NCI-H446 treated with DMSO at 0.1 percent for 48 hours (cell line): ENCODE results near the gene EXOSC1.
"Not testable (repeated sequence)": the region's sequence is repeated elsewhere in the genome, so short reads cannot be mapped to it uniquely, and the experiment has no call there.

Experiments
- DNase-seq: peaks from one replicate; lab custom pipeline; 2025; lab: John Stamatoyannopoulos, UW

EXOSC1 gene

DNA sequence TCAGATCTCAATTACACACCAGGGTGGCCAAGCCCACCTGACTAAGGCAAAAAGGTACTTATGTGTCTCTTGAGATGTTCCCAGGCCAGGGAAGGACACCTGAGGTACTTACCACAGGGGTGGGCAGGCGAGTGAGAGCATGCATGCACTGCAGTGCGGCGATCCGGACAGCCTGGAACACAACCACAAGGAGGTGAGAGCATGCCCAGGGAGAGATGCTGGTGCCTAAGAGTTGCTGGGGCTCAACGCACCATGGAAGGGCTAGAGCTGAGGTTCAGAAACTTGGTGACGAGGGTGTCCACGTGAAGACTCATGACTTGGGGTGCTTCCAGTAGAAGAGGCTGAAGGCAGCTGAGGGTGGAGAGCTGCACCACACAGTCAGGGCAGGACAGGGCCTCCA is 13.3 kb upstream of the EXOSC1 start:
- DNase-seq, result no peak

GRCh38 chr10:97456686-97457065 is 10.9 kb upstream of the EXOSC1 start:
- no peak for DNase-seq

DNA sequence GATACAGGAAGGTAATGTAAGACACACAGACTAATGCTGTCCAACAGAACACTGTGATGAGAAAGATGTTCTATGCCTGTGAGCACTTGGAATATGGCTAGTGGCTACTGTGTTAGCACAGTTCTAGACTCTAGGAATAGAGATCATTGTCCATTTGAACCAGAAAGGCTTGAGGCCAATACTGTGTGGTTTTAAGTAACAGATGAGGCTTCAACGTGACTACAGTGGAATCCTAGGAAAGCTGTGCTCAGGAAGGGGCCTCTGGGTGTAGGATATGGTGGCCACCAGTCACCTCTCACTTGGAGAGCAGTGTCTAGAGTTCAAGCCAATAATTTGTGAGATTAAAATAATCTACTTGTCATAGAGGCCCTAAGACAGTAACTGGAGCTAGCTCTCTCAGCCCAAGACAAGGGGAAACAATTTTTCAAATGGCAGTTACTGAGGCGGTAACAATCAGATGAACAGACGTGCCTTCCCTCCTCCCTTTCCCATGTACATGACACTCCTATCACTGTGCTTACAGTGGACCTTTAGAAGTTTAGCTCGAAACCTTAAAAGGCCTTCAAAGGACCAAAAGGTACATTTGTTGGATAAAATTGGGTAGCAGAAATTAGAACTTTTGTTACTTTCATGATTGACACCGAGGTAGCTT is 10.4 kb upstream of the EXOSC1 start:
- DNase-seq, result no peak

DNA sequence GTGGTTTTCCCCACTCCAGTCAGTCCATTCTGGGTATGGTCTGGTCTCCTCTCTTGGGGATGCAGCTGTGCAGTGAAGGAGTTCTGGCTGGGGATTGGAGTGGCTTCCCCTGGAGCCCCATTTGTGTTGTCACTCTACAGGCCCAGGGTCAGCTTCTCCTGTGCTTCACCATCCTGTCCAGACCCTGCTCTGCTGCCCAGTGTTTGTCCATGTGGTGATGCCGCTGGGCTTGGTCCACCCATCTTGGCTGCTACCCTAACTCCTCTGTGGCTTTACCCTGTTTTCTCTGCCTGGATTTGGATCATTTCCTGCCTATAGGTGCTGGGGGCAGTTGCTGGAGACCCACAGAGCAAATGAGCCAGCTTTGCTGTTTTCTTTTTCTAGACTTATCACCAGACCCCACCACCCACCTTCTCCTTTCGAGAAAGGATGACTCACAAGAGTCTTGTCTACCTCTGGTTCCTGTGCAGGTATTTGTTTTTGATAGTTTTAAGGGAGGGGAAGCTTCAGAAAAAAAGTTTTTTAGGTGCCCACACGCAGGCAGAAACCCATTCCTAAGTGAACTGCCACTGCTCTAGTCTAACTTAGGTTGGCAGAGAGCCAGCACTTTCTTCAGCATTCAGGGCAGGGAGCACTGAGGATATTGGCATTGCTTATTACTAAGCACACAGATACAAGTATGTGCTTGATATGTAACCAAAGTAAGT is 8.7 kb upstream of the EXOSC1 start:
- no peak for DNase-seq

- DNase-seq, result no peak
Observed at GRCh38 chr10:97452352-97452751, 6.5 kb upstream of the EXOSC1 start.

- DNase-seq, result no peak
Observed at GRCh38 chr10:97451605-97452004, 5.8 kb upstream of the EXOSC1 start.

- no peak for DNase-seq
Observed at GRCh38 chr10:97450828-97451227, 5.0 kb upstream of the EXOSC1 start.

DNA sequence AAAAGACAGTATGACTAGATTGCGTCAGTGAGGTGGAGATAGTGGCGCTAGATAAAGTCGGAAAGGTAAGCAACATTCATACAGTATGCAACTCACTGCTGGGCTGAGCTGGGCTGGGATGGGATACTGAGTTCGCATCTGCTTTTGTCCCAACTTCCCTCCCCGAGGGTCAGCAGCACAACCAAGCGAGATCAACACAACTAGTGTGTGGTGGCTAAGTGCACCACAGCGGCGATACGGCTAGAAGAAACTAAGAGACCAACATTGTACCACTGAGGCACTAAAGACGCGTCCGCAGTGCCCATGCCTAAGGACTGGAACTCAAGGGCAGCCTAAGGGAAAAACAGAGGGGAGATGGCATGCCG is 467 bp downstream of the EXOSC1 start:
- DNase-seq, result no peak

DNA sequence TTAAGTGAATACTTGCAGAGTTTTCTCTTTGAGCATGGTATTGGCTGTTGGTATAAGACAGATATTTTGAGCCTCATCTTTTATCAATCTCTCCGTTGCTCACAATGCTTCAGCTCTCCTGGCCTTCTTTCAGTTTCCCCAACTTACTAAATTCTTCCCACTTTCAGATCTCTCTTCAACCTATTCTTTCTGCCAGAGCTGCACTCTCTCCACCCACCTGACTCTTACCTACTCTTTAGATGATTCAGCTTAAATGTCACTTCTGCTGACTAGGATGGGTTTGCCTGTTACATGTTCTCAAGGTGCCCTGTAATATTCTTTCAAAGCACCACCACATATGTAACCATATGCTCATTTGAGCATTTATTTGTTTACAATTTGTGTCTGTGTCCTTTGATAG is 1.6 kb downstream of the EXOSC1 start:
- DNase-seq, result no peak

DNA sequence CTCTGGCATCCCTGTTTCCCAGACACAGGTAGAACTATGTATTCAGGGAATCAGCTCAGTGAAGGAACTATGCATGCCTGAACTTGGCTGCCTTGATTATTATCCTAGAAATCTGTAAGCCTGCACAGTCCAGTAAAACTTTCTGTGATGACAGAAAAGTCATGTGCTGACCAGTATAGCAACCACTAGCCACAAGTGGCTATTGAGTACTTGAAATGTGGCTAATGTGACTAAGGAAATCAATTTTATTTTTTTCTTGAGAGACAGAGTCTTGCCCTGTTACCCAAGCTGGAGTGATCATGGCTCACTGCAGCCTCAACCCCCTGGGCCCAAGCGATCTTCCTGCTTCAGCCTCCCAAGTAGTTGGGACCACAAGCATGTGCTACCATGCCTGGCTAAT is 3.5 kb downstream of the EXOSC1 start:
- no peak for DNase-seq

- no peak for DNase-seq
Observed at GRCh38 chr10:97435211-97435610, 10.6 kb downstream of the EXOSC1 start.

DNA sequence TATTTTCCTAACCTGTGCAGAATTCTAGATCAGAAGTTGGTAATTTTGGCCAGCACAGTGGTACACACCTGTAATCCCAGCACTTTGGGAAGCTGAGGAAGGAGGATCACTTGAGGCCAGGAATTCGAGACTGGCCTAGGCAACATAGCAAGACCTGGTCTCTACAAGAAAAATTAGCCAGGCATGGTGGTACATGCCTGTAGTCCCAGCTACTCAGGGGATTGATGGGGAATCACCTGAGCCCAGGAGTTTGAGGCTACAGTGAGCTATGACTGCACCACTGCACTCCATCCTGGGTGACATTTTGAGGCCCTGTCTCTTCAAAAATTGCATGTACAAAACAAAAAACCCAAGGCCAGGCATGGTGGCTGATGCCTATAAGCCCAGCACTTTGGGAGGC is 11.2 kb downstream of the EXOSC1 start:
- no peak for DNase-seq

GRCh38 chr10:97434055-97434454 is 11.8 kb downstream of the EXOSC1 start:
- DNase-seq, result no peak

GRCh38 chr10:97428572-97428981 is 17.2 kb downstream of the EXOSC1 start:
- no peak for DNase-seq

GRCh38 chr10:97427571-97428179 is 18.1 kb downstream of the EXOSC1 start:
- no peak for DNase-seq

- no peak for DNase-seq
Observed at GRCh38 chr10:97426776-97427570, 18.8 kb downstream of the EXOSC1 start.

GRCh38 chr10:97425964-97426775 is 19.6 kb downstream of the EXOSC1 start, which contains the start of gene PGAM1:
Gene PGAM1, plus strand, starts transcription at chr10:97426191. Its CDS starts 117 bp downstream, at chr10:97426308.
- peak; percentile 81 for DNase-seq

DNA sequence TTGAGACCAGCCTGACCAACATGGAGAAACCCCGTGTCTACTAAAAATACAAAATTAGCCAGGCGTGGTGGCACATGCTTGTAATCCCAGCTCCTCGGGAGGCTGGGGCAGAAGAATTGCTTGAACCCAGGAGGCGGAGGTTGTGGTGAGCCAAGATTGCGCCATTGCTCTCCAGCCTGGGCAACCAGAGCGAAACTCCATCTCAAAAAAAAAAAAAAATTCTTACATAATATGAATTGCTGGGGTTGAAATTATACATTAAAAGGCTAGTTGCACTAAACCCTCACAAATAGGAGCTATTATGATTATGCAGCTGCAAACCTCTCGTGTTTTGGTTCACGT is 22.1 kb downstream of the EXOSC1 start:
- DNase-seq, result not testable (repeated sequence)

GRCh38 chr10:97416565-97416964 is 29.2 kb downstream of the EXOSC1 start:
- no peak for DNase-seq

- DNase-seq, result no peak
Observed at GRCh38 chr10:97412891-97413304, 32.9 kb downstream of the EXOSC1 start.

DNA sequence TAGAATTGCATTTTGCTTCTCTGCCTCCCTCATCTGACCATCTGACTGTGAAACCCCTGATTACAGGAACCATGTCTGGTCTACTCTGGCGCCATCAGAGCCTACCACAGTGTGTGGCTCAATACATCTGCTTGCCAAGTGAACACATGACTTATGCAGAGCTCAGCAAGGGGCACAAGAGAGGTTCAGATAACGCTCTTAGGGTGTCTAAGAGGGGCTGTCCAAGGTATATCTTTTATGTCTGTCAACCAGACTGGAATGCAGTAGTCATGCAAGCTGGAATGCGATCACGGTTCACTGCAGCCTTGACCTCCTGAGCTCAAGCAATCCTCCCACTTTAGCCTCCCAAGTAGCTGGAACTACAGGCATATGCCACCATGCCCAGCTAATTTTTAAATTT is 34.4 kb downstream of the EXOSC1 start:
- DNase-seq, result no peak

DNA sequence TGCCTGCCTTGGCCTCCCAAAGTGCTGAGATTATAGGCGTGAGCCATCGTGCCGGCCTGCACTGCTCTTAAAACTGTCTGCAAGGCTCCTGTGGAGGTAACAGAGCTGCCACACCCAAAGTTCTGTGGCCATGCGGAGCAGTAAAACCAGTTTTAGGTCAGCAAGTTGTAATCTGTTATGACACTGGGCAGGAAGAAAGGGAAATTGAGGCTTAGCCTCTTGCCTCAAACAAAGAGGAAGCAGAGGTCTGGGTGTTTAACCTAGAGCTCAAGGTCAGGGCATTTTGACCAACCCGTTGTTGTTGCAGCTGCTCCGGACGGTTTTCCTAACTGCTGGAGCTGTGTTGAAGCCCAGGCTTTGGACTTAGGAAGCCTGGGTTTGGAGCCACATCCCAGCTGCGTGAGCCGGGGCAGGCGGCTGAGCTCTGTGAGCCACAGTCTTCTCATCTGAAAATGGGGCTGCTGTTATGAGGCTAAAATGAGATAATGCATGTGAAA is 37.3 kb downstream of the EXOSC1 start:
- no peak for DNase-seq
